Gastrocnemius medialis (tissue), 4 donors: ENCODE data around the gene UBE2E1.

Source experiments
- POLR2A ChIP-seq, 2 donors: fragments of 450-650 bp; IDR thresholded peaks; one replicate each; pipeline ENCODE4 v1.6.1; 2017; ENCODE audit warnings: antibody characterized with exemption in 2 of 2, mild to moderate bottlenecking in 2 of 2, moderate library complexity in 2 of 2
- TF ChIP-seq, protein P1 (sequence below), 5 experiments: fragments of 450-650 bp in 3 of 5; fragments of 200-600 bp in 2 of 5; sonication (generic) in 2 of 5; IDR thresholded peaks in 4 of 5; conservative IDR thresholded peaks in 1 of 5; 1 replicate in 4 of 5; 2 replicates in 1 of 5; pipeline ENCODE4 v1.5.1; 2016 to 2019; ENCODE audit warnings: antibody characterized with exemption in 5 of 5, mild to moderate bottlenecking in 3 of 5, moderate library complexity in 3 of 5

DNA sequence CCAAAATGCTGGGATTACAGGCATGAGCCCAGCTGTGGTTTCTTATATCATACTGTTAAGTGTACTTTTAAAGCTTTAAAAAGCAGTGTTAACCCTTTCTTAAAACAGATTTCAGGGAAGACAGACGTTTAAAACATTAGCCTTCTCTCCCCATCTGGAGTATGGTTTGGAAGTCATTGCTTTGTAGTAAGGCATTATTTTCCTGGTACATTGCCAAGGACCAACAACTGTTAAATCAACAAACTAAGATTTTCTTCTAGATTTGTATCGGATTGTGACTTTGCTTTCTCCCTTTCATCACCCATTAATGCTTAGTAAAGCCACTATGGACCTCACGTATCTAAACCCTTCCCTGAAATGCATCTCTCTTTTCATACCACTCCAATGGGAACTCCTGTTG is 50.5 kb downstream of the UBE2E1 start:
- no peak for TF ChIP-seq POLR2A (IDR thresholded peaks at IDR 0.05)
- TF ChIP-seq, protein P1, sequence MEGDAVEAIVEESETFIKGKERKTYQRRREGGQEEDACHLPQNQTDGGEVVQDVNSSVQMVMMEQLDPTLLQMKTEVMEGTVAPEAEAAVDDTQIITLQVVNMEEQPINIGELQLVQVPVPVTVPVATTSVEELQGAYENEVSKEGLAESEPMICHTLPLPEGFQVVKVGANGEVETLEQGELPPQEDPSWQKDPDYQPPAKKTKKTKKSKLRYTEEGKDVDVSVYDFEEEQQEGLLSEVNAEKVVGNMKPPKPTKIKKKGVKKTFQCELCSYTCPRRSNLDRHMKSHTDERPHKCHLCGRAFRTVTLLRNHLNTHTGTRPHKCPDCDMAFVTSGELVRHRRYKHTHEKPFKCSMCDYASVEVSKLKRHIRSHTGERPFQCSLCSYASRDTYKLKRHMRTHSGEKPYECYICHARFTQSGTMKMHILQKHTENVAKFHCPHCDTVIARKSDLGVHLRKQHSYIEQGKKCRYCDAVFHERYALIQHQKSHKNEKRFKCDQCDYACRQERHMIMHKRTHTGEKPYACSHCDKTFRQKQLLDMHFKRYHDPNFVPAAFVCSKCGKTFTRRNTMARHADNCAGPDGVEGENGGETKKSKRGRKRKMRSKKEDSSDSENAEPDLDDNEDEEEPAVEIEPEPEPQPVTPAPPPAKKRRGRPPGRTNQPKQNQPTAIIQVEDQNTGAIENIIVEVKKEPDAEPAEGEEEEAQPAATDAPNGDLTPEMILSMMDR (IDR thresholded peaks at IDR 0.05 in 4 of 5, conservative IDR thresholded peaks at IDR 0.05 in 1 of 5), result no peak
